HG03139 (cell line): ENCODE results near the gene DNAJA2.
"Not testable (repeated sequence)": the region's sequence is repeated elsewhere in the genome, so short reads cannot be mapped to it uniquely, and the experiment has no call there.

ENCODE experiments used
- ATAC-seq: cut with Tn5 transposase; IDR thresholded peaks from one replicate; pipeline ENCODE4 v1.9.1; 2021; ENCODE audit not compliant: unreplicated experiment

The DNAJA2 gene

DNA sequence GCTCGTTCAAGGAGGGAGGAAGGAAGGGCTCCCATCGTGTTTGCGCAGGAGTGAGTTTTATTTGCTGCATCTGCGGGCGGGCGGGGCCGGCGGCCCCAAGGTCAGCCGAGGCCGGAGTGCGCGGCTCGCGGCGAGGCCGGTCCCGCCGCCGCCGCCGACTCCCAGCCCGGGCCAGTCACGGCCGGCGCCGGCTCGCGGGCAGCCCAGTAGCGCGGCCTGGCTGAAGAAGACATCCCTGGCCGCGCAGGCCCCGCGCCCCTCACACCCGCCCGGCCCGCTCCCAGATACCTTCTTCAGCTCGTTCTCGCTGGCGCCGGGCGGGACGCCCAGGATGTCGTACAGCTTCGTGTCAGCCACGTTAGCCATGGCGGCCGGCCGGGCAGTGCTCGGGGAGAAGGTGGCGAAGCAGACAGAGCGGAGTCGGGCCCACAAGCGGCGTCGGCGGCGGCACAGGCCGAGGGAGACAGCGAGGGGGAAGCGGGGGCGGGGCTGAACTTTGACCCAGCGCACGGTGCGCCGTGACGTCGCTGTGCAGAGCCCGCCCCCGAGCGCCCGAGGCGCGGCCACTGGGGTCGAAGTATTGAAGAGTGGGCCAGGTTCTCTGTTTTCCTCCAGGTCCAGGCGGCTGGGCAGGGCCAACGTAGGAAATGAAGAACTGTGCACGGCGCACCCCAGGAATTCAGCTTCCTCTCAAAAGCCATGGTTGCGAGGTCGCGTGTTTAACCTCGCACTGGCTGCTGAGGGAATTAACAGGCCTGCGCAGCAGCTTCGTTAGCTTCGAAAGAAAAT lies at the start of gene DNAJA2:
Gene DNAJA2, minus strand, starts transcription at position 468 of the 789 bp plus-strand sequence. Its CDS starts 102 bp downstream, at position 366.
- peak; percentile 83 for ATAC-seq

DNA sequence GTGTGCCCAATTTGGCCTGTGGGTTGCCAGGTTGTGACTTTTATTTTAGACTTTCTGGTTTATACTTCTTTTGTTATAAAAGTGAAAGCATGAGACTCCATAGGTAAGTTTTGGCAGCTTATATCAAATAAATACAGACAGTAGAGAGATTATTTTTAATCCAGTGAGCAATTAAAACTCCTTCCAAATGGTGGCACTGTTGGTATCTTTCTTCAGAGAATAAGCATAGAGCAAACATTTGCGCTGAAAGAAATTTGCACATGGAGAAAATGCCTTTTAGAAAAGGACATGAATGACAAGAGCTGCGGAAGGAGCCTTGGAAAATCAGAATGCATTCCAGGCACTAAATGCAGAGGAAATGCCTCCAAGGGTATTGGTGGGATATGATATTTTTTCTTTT lies 46.1 kb upstream of the DNAJA2 start:
- ATAC-seq: no peak

GRCh38 chr16:47018223-47018891 lies 44.9 kb upstream of the DNAJA2 start:
- peak; percentile 99 for ATAC-seq

DNA sequence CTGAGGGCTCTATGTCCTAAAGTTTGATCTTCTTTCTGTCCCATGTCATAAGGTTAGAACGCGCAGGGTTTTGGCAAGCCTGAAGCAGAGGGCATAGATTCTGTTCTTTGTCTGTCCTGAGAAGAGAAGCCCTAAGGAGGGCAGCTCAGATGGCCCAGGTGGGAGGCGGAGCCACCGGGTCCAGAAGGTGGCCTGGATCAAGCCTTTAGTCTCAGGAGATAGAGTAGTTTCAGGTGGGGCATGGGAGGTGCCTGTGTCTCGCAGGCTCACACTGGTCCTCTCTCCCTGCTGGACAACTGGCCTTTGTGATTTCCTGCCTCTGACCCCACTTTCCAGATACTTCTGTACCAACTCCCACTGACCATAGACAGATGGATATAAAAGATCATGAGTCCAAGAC lies 44.2 kb upstream of the DNAJA2 start:
- no peak for ATAC-seq

DNA sequence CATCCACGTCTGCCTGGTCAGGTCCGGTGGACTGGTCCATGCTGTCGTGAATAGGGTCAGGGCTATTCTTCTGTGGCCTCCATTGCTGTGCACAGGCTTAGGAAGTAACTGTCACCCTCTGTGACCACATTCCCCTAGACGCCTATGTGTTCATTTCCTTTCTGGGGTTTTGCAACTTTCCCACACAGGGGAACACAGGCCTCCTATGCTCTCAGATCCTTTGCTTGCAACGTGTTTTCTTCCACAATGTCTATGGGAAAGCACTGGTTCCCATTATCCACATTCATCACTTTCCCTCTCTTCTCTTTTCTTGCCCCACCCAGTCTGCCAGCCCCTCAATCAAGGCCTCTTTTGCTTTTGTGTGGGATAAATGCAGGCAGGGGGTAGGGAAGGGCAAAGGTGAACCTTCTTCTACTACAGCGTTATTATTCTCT lies 43.2 kb upstream of the DNAJA2 start:
- peak; percentile 47 for ATAC-seq

DNA sequence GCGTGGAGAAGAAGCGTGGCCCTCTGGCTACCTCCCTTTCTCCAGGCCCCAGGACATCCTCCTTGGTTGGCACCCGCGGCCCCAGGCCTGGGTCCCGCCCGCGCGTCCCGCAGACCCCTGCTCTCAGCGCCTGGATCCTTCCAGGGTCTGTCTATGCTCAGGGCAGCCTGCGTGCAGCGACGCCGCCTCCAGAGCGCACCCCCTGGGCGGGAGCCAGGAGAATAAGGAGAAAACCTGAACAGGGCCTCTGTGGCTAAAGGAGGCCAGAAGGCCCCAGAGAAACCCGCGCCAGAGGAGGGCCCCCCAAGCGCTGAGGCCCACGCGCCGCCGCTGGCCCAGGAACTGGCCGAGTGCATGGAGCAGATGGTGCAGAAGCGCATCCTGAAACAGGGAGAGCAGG lies 40.4 kb upstream of the DNAJA2 start:
- no peak for ATAC-seq

- ATAC-seq: no peak
Measured at GRCh38 chr16:47013172-47013571, 39.7 kb upstream of the DNAJA2 start.

DNA sequence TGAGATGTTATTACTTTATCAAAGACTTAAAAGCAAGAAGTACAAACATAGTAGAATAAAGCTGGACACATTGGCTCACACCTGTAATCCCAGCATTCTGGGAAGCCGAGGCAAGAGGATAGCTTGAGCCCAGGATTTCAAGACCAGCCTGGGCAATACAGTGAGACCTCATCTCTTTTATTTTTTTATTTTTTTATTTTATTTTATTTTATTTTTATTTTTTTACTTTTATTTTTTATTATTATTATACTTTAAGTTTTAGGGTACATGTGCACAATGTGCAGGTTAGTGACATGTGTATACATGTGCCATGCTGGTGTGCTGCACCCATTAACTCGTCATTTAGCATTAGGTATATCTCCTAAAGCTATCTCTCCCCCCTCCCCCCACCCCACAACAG lies 37.3 kb upstream of the DNAJA2 start:
- not testable (repeated sequence) for ATAC-seq

GRCh38 chr16:47008612-47009011 lies 35.1 kb upstream of the DNAJA2 start:
- no peak for ATAC-seq

DNA sequence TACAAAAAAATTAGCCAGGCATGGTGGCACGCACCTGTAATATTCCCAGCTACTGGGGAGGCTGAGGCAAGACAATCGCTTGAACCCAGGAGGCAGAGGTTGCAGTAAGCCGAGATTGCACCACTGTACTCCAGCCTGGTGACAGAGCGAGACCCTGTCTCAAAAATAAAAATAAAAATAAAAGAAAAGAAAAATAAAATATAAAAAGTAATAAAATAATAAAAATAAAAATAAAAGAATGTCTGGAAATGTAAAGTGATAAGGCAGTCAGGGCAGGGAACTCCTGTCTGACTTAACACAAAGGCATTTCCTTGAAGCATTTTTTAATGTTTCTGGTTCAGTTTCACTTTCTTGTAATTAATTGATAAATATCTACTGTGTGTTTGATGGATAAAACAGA lies 34.7 kb upstream of the DNAJA2 start:
- no peak for ATAC-seq

- ATAC-seq: no peak
Measured at GRCh38 chr16:47004652-47005051, 31.2 kb upstream of the DNAJA2 start.

DNA sequence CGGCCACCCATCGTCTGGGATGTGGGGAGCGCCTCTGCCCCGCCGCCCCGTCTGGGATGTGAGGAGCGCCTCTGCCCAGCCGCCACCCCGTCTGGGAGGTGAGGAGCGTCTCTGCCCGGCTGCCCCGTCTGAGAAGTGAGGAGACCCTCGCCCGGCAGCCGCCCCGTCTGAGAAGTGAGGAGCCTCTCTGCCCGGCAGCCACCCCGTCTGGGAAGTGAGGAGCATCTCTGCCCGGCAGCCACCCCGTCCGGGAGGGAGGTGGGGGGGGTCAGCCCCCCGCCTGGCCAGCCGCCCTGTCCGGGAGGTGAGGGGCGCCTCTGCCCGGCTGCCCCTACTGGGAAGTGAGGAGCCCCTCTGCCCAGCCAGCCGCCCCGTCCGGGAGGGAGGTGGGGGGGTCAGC lies 26.6 kb upstream of the DNAJA2 start:
- ATAC-seq: not testable (repeated sequence)

GRCh38 chr16:46997844-46998243 lies 24.4 kb upstream of the DNAJA2 start:
- ATAC-seq: no peak

- no peak for ATAC-seq
Measured at GRCh38 chr16:46996952-46997458, 23.5 kb upstream of the DNAJA2 start.

- ATAC-seq: no peak
Measured at GRCh38 chr16:46996391-46996790, 22.9 kb upstream of the DNAJA2 start.

- no peak for ATAC-seq
Measured at GRCh38 chr16:46991729-46992704, 18.5 kb upstream of the DNAJA2 start.

DNA sequence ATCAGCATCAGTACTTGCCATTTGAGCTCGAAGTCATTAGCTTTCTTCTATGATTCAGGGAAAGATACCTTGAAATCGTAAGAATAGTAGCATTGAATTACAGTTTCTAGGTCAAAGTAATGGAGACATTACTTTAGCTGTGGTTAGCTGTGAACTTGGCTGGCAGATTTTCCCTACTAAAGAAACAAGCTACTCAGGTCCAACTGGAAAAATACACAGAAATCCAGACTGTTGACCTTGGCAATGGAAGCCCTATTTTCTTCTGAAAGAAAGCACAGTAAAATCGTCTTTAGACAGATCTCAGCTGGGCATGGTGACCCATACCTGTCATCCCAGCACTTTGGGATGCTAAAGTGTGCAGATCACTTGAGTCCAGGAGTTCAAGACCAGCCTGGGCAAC lies 13.4 kb upstream of the DNAJA2 start:
- no peak for ATAC-seq

DNA sequence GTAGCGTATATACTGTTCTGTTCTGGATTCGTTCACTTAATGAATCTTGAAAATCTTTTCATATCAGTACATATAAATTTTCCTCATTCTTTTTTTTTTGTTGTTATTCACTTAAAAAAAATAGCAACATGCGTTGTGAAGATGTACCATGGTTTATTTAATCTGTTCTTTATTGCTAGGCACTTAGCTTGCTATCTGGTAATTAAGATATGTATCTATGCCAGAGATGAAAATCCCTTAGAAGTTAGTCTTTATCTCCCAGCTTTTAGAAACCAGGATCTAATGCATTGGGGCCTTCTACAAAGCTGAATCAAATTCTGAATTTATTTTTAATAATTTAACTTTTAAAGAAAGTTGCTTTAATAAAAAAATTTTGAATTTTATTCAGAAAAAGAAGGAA lies 13.0 kb upstream of the DNAJA2 start:
- no peak for ATAC-seq

DNA sequence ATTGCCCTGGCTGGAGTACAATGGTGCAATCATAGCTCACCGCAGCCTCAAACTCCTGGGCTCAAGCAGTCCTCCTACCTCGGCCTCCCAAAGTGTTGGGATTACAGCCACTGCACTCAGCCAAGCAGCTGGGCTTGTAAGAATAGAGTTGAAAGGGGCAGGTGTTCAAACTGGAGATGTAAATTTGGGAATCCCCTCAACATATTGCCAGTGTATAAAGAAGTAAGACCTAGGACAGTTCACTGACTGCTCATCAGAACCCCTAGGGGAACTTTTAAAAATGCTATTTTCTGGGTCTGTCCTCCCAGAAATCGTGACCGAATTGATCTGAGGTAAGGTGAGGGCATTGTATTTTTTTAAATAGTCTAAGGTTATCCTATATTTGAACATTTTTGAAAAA lies 8.9 kb upstream of the DNAJA2 start:
- ATAC-seq: no peak

- ATAC-seq: no peak
Measured at GRCh38 chr16:46980926-46981325, 7.5 kb upstream of the DNAJA2 start.

DNA sequence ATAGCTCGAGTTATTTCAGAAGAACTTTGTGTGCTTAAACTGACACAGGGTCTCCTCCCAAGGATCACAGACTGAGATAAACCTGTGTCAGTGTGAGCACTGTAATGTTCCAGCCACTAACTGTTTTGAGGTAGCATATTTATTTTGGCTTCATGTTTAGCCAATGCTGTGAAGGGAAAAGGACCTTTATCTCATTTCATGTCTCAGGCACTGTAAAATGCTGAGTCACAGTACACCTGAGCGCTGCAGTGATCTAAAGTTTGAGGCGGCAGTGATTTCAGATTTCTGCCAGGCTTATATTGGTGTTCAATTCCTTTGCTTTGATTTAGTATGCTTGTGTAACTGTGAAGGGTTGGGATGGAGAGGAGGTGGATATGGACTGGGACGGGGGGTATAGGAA lies 3.1 kb upstream of the DNAJA2 start:
- no peak for ATAC-seq
